ENCODE data around the gene SGIP1.

Gene SGIP1

GRCh38 chr1:66596191-66596590, 62.2 kb downstream of the SGIP1 start:
- Histone ChIP-seq H4K20me1 (ENCODE audit: insufficient read depth) (no peaks in the 10 kb centered on the region), H3K4me3 (IDR thresholded peaks at IDR 0.05; ENCODE audit: insufficient read depth, low read depth, low read length) (no peak overlapping the region), H3K79me2 (ENCODE audit: insufficient read depth, low read depth) (no peaks in the 10 kb centered on the region), H3K27ac (no peak overlapping the region), H3K36me3 (ENCODE audit: insufficient read depth) (no peaks in the 10 kb centered on the region), H3K9ac (no peak overlapping the region), H3K4me1 (ENCODE audit: low read depth, poor library complexity, severe bottlenecking) (no peaks in the 10 kb centered on the region), H3K4me2 (no peak overlapping the region), H3K27me3 (ENCODE audit: insufficient read depth, low read depth) (no peaks in the 10 kb centered on the region), H2AFZ (ENCODE audit: low read depth) (no peak overlapping the region)
- no peak for TF ChIP-seq CTCF (conservative IDR thresholded peaks at IDR 0.05; ENCODE audit: low read depth, low read length)

GRCh38 chr1:66597500-66597899, 63.5 kb downstream of the SGIP1 start:
- no peak overlapping the region for H2AFZ ChIP-seq (ENCODE audit: low read depth)
- H3K79me2 ChIP-seq (ENCODE audit: insufficient read depth, low read depth): no peaks in the 10 kb centered on the region
- H3K27me3 ChIP-seq (ENCODE audit: insufficient read depth, low read depth): no peaks in the 10 kb centered on the region
- H4K20me1 ChIP-seq (ENCODE audit: insufficient read depth): no peaks in the 10 kb centered on the region
- H3K36me3 ChIP-seq (ENCODE audit: insufficient read depth): no peaks in the 10 kb centered on the region
- H3K4me1 ChIP-seq (ENCODE audit: low read depth, poor library complexity, severe bottlenecking): no peaks in the 10 kb centered on the region
- no peak overlapping the region for H3K4me3 ChIP-seq (IDR thresholded peaks at IDR 0.05; ENCODE audit: insufficient read depth, low read depth, low read length)
- no peak overlapping the region for H3K4me2 ChIP-seq
- H3K27ac ChIP-seq: no peak overlapping the region
- no peak for TF ChIP-seq CTCF (conservative IDR thresholded peaks at IDR 0.05; ENCODE audit: low read depth, low read length)
- no peak overlapping the region for H3K9ac ChIP-seq

- Histone ChIP-seq H3K27me3 (ENCODE audit: insufficient read depth, low read depth) (no peaks in the 10 kb centered on the region), H3K4me2 (no peak overlapping the region), H3K4me1 (ENCODE audit: low read depth, poor library complexity, severe bottlenecking) (no peaks in the 10 kb centered on the region), H3K27ac (no peak overlapping the region), H3K36me3 (ENCODE audit: insufficient read depth) (no peaks in the 10 kb centered on the region), H3K4me3 (IDR thresholded peaks at IDR 0.05; ENCODE audit: insufficient read depth, low read depth, low read length) (no peak overlapping the region), H3K9ac (no peak overlapping the region), H4K20me1 (ENCODE audit: insufficient read depth) (no peaks in the 10 kb centered on the region), H2AFZ (ENCODE audit: low read depth) (no peak overlapping the region), H3K79me2 (ENCODE audit: insufficient read depth, low read depth) (no peaks in the 10 kb centered on the region)
- TF ChIP-seq CTCF (conservative IDR thresholded peaks at IDR 0.05; ENCODE audit: low read depth, low read length): no peak
Observed at GRCh38 chr1:66598670-66599069, 64.7 kb downstream of the SGIP1 start.

- H4K20me1 ChIP-seq (ENCODE audit: insufficient read depth): no peaks in the 10 kb centered on the region
- H3K4me2 ChIP-seq: no peak overlapping the region
- no peak overlapping the region for H3K27ac ChIP-seq
- H3K4me3 ChIP-seq (IDR thresholded peaks at IDR 0.05; ENCODE audit: insufficient read depth, low read depth, low read length): no peak overlapping the region
- no peaks in the 10 kb centered on the region for H3K27me3 ChIP-seq (ENCODE audit: insufficient read depth, low read depth)
- H3K9ac ChIP-seq: no peak overlapping the region
- no peaks in the 10 kb centered on the region for H3K36me3 ChIP-seq (ENCODE audit: insufficient read depth)
- TF ChIP-seq CTCF (conservative IDR thresholded peaks at IDR 0.05; ENCODE audit: low read depth, low read length): no peak
- no peaks in the 10 kb centered on the region for H3K4me1 ChIP-seq (ENCODE audit: low read depth, poor library complexity, severe bottlenecking)
- no peaks in the 10 kb centered on the region for H3K79me2 ChIP-seq (ENCODE audit: insufficient read depth, low read depth)
- no peak overlapping the region for H2AFZ ChIP-seq (ENCODE audit: low read depth)
Observed at GRCh38 chr1:66599346-66599745, 65.4 kb downstream of the SGIP1 start.
